Measurements from ENCODE around the gene SHOX. TPM values are rescaled to one million over a fixed set of nuclear protein-coding genes. Genes with fewer than 3 reads are reported as not detected.

SHOX gene
- total RNA-seq, 2 donors from 2014 or later, result 0.21 TPM; not detected in 1

GRCh38 chrX:679291-679979, 48.8 kb downstream of the SHOX start:
- DNase-seq (ENCODE audit: low spot score) (no peak), ATAC-seq (ENCODE audit: insufficient number of reproducible peaks, low FRiP score, low read depth) (no peak)
- no peak overlapping the region for H3K4me3 ChIP-seq
- TF ChIP-seq CTCF (IDR thresholded peaks at IDR 0.05), result no peak
- H3K4me1 ChIP-seq (ENCODE audit: control insufficient read depth in 1 of 2, low read depth in 2 of 2), result no peaks in the 10 kb centered on the region
- H3K27me3 ChIP-seq (replicated peaks; ENCODE audit: insufficient read depth), result no peaks in the 10 kb centered on the region
- no peaks in the 10 kb centered on the region for H3K9me3 ChIP-seq
- H3K36me3 ChIP-seq, result no peaks in the 10 kb centered on the region
- no peak overlapping the region for H3K27ac ChIP-seq

- Histone ChIP-seq H3K36me3 (no peaks in the 10 kb centered on the region), H3K27me3 (replicated peaks; ENCODE audit: insufficient read depth) (no peaks in the 10 kb centered on the region), H3K9me3 (no peaks in the 10 kb centered on the region), H3K4me3 (no peak overlapping the region), H3K4me1 (ENCODE audit: control insufficient read depth in 1 of 2, low read depth in 2 of 2) (no peaks in the 10 kb centered on the region), H3K27ac (no peak overlapping the region)
- no peak for DNase-seq (ENCODE audit: low spot score)
- TF ChIP-seq CTCF (IDR thresholded peaks at IDR 0.05), result no peak
- ATAC-seq (ENCODE audit: insufficient number of reproducible peaks, low FRiP score, low read depth), result no peak
Measured at GRCh38 chrX:680062-680461, 49.5 kb downstream of the SHOX start.

- H3K9me3 ChIP-seq, result no peaks in the 10 kb centered on the region
- H3K4me3 ChIP-seq, result no peak overlapping the region
- no peaks in the 10 kb centered on the region for H3K27me3 ChIP-seq (replicated peaks; ENCODE audit: insufficient read depth)
- DNase-seq (ENCODE audit: low spot score) (no peak), ATAC-seq (ENCODE audit: insufficient number of reproducible peaks, low FRiP score, low read depth) (no peak)
- no peak overlapping the region for H3K27ac ChIP-seq
- no peaks in the 10 kb centered on the region for H3K36me3 ChIP-seq
- no peaks in the 10 kb centered on the region for H3K4me1 ChIP-seq (ENCODE audit: control insufficient read depth in 1 of 2, low read depth in 2 of 2)
- no peak for TF ChIP-seq CTCF (IDR thresholded peaks at IDR 0.05)
Measured at GRCh38 chrX:681989-682388, 51.4 kb downstream of the SHOX start.

GRCh38 chrX:682892-683291, 52.3 kb downstream of the SHOX start:
- H3K27ac ChIP-seq, result no peak overlapping the region
- H3K4me3 ChIP-seq, result no peak overlapping the region
- ATAC-seq (ENCODE audit: insufficient number of reproducible peaks, low FRiP score, low read depth), result no peak
- TF ChIP-seq CTCF (IDR thresholded peaks at IDR 0.05), result no peak
- H3K4me1 ChIP-seq (ENCODE audit: control insufficient read depth in 1 of 2, low read depth in 2 of 2), result no peaks in the 10 kb centered on the region
- no peaks in the 10 kb centered on the region for H3K36me3 ChIP-seq
- DNase-seq (ENCODE audit: low spot score), result no peak
- H3K27me3 ChIP-seq (replicated peaks; ENCODE audit: insufficient read depth), result no peaks in the 10 kb centered on the region
- no peaks in the 10 kb centered on the region for H3K9me3 ChIP-seq

GRCh38 chrX:683576-683975, 53.0 kb downstream of the SHOX start:
- Histone ChIP-seq H3K27ac (no peak overlapping the region), H3K4me3 (no peak overlapping the region), H3K27me3 (replicated peaks; ENCODE audit: insufficient read depth) (no peaks in the 10 kb centered on the region), H3K36me3 (no peaks in the 10 kb centered on the region), H3K9me3 (no peaks in the 10 kb centered on the region), H3K4me1 (ENCODE audit: control insufficient read depth in 1 of 2, low read depth in 2 of 2) (no peaks in the 10 kb centered on the region)
- ATAC-seq (ENCODE audit: insufficient number of reproducible peaks, low FRiP score, low read depth) (no peak), DNase-seq (ENCODE audit: low spot score) (no peak)
- TF ChIP-seq CTCF (IDR thresholded peaks at IDR 0.05), result no peak
